ENCODE measurements around the gene TULP4. TPM values are rescaled to one million over a fixed set of nuclear protein-coding genes. Genes with fewer than 3 reads are reported as not detected.
"Not testable (repeated sequence)": the region's sequence is repeated elsewhere in the genome, so short reads cannot be mapped to it uniquely, and the experiment has no call there.

TULP4 gene
- total RNA-seq, 4 donors from 2014 or later: 77.4 to 364 (median 129) TPM

DNA sequence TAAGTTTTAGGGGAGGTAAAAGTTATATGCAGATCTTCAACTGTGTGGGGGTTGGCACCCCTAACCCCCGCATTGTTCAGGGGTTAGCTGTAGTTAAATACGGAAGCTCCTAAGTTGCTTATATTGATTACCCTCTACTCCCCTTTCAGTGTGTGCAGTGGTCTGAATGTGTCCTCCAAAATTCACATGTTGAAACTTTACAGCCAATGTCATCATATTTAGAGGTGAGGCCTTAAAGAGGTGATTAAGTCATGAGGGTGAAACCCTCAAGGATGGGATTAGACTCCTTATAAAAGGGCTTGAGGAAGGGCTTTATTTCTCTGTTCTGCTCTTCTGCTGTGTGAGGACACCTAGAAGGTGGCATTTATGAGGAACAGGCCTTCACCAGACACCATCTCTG lies 22.3 kb downstream of the TULP4 start:
- H3K4me1 ChIP-seq: no peaks in the 10 kb centered on the region
- H3K9me3 ChIP-seq: no peaks in the 10 kb centered on the region
- intact Hi-C loops (cut with DNase I; ENCODE audit: low total_unique reads): no loop called here
- TF ChIP-seq, protein P1, sequence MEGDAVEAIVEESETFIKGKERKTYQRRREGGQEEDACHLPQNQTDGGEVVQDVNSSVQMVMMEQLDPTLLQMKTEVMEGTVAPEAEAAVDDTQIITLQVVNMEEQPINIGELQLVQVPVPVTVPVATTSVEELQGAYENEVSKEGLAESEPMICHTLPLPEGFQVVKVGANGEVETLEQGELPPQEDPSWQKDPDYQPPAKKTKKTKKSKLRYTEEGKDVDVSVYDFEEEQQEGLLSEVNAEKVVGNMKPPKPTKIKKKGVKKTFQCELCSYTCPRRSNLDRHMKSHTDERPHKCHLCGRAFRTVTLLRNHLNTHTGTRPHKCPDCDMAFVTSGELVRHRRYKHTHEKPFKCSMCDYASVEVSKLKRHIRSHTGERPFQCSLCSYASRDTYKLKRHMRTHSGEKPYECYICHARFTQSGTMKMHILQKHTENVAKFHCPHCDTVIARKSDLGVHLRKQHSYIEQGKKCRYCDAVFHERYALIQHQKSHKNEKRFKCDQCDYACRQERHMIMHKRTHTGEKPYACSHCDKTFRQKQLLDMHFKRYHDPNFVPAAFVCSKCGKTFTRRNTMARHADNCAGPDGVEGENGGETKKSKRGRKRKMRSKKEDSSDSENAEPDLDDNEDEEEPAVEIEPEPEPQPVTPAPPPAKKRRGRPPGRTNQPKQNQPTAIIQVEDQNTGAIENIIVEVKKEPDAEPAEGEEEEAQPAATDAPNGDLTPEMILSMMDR (IDR thresholded peaks at IDR 0.05): no peak
- no peak for TF ChIP-seq POLR2A (IDR thresholded peaks at IDR 0.05)
- no peaks in the 10 kb centered on the region for H3K36me3 ChIP-seq
- H3K27ac ChIP-seq: no peak overlapping the region
- no peak overlapping the region for H3K4me3 ChIP-seq
- DNase-seq: no peak
- no peaks in the 10 kb centered on the region for H3K27me3 ChIP-seq

DNA sequence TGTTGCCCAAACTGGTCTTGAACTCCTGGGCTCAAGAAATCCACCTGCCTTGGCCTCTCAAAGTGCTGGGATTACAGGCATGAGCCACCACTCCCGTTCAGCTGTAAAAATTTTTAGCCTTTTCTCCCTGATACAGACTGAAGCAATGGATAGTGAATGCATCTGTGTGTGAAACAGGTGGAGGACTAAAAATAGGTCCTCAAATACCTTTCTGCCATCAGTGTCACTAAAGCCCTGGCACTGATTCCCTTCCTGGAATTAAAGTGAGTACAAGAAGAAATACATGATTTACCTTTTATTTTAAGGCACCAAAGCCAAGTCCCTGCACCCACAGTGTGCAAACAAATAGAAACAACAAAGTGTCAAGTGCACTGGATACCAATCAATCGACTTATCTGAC lies 25.1 kb downstream of the TULP4 start:
- no peaks in the 10 kb centered on the region for H3K4me1 ChIP-seq
- TF ChIP-seq, protein P1 (IDR thresholded peaks at IDR 0.05): no peak
- TF ChIP-seq POLR2A (IDR thresholded peaks at IDR 0.05): no peak
- no peaks in the 10 kb centered on the region for H3K27me3 ChIP-seq
- no peak overlapping the region for H3K4me3 ChIP-seq
- no peak for DNase-seq
- intact Hi-C loops (cut with DNase I; ENCODE audit: low total_unique reads): no loop called here
- H3K36me3 ChIP-seq: no peaks in the 10 kb centered on the region
- no peaks in the 10 kb centered on the region for H3K9me3 ChIP-seq
- no peak overlapping the region for H3K27ac ChIP-seq

DNA sequence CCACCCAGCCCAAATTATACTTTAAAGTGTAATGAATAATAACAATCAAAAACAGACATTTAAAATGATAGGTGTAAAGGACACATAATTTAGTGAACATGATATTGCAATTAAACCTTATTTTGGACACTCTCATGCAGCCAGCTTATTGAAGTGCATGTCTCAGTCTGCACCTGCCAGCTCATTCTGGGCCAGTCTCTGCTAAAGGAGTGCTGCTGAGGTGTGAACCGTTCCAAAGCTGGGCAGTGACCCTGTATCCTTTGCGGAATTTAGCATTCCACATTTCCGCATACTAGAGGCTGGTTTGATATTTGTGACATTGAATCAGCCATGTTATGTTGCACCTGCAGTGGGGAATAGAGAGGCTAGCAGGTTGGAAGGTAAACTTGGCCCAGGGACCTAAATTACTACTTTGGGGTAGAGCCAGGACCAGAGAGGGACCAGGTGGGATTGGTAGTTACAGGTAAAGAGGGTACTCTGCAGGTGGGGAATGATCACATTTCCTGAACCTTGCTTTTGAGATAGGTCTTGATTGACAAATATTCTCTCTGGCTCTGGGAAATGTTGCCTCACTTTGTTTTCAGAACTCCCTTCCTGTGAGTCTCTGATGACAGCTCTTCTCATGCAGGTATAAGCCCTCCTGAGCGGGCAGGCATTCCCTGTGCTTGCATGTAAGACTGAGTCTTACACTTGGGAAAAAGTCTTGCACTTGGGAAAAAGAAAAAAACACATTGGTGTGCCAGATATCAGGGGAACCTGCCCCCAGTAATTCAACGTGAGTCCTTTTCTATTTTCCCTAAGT lies 26.2 kb downstream of the TULP4 start:
- TF ChIP-seq, protein P1 (IDR thresholded peaks at IDR 0.05): no peak
- no peak for TF ChIP-seq POLR2A (IDR thresholded peaks at IDR 0.05)
- no peaks in the 10 kb centered on the region for H3K36me3 ChIP-seq
- H3K27me3 ChIP-seq: no peaks in the 10 kb centered on the region
- no peak overlapping the region for H3K27ac ChIP-seq
- DNase-seq: no peak
- intact Hi-C loops (cut with DNase I; ENCODE audit: low total_unique reads): no loop called here
- H3K4me1 ChIP-seq: no peaks in the 10 kb centered on the region
- H3K4me3 ChIP-seq: no peak overlapping the region
- no peaks in the 10 kb centered on the region for H3K9me3 ChIP-seq

DNA sequence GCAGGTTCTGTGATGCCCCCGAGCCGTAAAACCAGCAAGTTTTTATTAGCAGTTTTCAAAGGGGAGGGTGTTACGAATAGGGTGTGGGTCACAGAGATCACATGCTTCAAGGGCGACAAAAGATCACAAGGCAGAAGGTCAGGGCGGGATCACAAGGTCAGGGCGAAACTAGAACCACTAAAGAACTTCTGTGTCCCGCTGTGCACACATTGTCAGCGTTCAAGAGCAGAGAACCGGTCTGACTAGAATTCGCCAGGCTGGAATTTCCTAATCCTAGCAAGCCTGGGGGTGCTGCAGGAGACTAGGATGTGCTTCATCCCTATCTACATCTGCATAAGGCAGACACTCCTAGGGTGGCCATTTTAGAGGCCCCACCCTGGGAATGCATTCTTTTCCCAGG lies 26.9 kb downstream of the TULP4 start:
- intact Hi-C loops (cut with DNase I; ENCODE audit: low total_unique reads); DNase-seq; H3K4me1 ChIP-seq; H3K9me3 ChIP-seq; H3K27me3 ChIP-seq; H3K4me3 ChIP-seq; H3K36me3 ChIP-seq; H3K27ac ChIP-seq: not testable (repeated sequence)

DNA sequence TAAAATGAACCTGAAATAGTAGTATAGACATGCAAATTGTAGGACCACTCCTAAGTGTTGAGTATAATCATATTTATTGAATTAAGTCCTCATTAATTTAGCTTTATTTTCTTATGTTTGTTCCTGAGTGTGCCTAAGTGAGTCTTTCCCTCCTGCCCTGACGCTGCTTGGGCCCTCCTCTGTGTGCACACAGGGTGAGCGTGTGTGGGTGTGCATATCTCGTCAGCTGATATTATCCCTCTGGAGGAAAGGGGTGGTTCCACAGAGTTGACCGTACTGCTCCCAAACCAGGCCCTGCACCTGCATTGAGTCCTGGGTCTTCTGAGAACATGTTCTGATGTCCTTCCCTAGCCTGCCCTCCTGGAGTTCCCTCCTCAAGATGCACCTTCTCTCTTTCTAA lies 28.0 kb downstream of the TULP4 start:
- Histone ChIP-seq H3K27me3 (no peaks in the 10 kb centered on the region), H3K9me3 (no peaks in the 10 kb centered on the region), H3K4me3 (no peak overlapping the region), H3K27ac (no peak overlapping the region), H3K4me1 (no peaks in the 10 kb centered on the region), H3K36me3 (no peaks in the 10 kb centered on the region)
- intact Hi-C loops (cut with DNase I; ENCODE audit: low total_unique reads): no loop called here
- TF ChIP-seq, protein P1 (IDR thresholded peaks at IDR 0.05): no peak
- TF ChIP-seq POLR2A (IDR thresholded peaks at IDR 0.05): no peak
- DNase-seq: no peak

Data from uterus (tissue), 4 donors.